IPS-15b (cell line): ENCODE data around the gene RNF149.
A peak's percentile ranks its signal among the peaks of the same experiment; 100 is the strongest.
"Not testable (repeated sequence)": the region's sequence is repeated elsewhere in the genome, so short reads cannot be mapped to it uniquely, and the experiment has no call there.

Experiments used
- H3K27me3 ChIP-seq: one replicate; pipeline ENCODE4 v1.6.1; 2013; ENCODE audit warnings: low read length; ENCODE audit not compliant: control insufficient read depth, insufficient read depth
- H3K36me3 ChIP-seq: one replicate; pipeline ENCODE4 v1.6.1; 2013; ENCODE audit warnings: low read length; ENCODE audit not compliant: control insufficient read depth, insufficient read depth
- H3K4me1 ChIP-seq: one replicate; pipeline ENCODE4 v1.6.1; 2013; ENCODE audit warnings: mild to moderate bottlenecking, low read length; ENCODE audit not compliant: control insufficient read depth, insufficient read depth
- H3K4me3 ChIP-seq: one replicate; pipeline ENCODE4 v1.5.1; 2013; ENCODE audit warnings: low read depth, low read length
- H3K9ac ChIP-seq: one replicate; pipeline ENCODE4 v1.6.1; 2013; ENCODE audit warnings: low read depth, mild to moderate bottlenecking, low read length
- H3K9me3 ChIP-seq: one replicate; pipeline ENCODE4 v1.6.1; 2013; ENCODE audit warnings: mild to moderate bottlenecking, low read length; ENCODE audit not compliant: control insufficient read depth, insufficient read depth

The RNF149 gene, protein sequence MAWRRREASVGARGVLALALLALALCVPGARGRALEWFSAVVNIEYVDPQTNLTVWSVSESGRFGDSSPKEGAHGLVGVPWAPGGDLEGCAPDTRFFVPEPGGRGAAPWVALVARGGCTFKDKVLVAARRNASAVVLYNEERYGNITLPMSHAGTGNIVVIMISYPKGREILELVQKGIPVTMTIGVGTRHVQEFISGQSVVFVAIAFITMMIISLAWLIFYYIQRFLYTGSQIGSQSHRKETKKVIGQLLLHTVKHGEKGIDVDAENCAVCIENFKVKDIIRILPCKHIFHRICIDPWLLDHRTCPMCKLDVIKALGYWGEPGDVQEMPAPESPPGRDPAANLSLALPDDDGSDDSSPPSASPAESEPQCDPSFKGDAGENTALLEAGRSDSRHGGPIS

DNA sequence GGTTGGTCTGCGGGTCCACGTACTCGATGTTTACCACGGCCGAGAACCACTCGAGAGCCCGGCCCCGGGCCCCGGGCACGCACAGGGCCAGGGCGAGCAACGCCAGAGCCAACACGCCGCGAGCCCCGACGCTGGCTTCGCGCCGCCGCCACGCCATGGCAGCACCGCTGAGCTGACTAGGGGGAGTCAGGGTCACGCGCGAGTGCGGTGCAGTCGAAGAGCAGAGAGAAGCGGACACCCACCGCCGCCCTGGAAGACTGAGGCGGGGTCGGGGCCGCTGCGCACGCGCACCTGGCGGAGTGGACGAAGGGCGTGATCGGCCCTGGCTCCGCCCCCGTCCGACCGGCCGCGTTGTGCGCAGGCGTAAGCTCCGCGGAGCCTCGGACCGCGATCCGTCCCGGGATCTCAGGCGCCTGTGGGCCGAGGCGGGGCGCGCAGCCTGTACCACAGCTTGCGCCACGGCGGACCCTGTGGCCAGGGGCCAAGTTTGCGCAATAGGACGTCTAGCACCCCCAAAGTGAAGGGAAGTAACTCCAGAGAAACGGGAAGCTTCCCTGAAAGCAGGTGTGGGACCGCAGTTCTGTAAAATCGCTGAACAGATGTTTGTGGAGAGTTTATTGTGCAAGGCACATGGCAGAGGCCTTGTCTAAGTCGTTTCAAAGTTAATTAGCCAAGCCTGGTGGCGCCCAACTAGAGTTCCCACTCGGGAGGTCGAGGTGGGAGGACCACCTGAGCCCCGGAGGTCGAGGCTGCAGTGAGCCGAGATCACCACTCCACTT is at the start of gene RNF149:
Gene RNF149, minus strand, starts transcription at position 270 of the 779 bp plus-strand sequence. Its CDS starts 113 bp downstream, at position 157.
- no peaks in the 10 kb centered on the region for H3K36me3 ChIP-seq
- H3K4me1 ChIP-seq: peaks cover 3% of the 10 kb centered on the region
- peak within 1 kb of the TSS; percentile 77 for H3K9ac ChIP-seq
- peaks cover 4% of the 10 kb centered on the region for H3K27me3 ChIP-seq
- no peaks in the 10 kb centered on the region for H3K9me3 ChIP-seq
- peak within 1 kb of the TSS; percentile 81 for H3K4me3 ChIP-seq

DNA sequence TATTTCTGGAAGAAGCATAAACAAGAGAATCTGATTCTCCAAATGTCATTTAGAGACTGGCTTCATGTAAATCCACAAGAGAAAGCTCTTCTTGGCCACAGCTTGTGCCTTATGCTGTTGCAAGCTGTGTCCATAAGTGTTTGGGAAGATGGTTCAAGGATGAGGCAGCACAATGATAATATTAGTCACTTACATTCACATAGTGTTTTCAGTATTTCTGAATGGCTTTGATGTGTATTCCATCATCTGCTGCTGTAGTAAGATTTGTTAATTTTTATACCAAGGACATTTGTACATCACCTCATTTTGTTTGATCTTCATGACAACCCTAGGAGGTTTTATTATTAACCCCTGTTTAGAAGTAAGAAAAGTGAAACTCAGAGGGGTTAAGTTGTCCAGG is 48.9 kb upstream of the RNF149 start:
- no peak overlapping the region for H3K4me3 ChIP-seq
- no peaks in the 10 kb centered on the region for H3K36me3 ChIP-seq
- no peaks in the 10 kb centered on the region for H3K27me3 ChIP-seq
- H3K4me1 ChIP-seq: peaks cover 4% of the 10 kb centered on the region
- H3K9me3 ChIP-seq: no peaks in the 10 kb centered on the region
- no peak overlapping the region for H3K9ac ChIP-seq

DNA sequence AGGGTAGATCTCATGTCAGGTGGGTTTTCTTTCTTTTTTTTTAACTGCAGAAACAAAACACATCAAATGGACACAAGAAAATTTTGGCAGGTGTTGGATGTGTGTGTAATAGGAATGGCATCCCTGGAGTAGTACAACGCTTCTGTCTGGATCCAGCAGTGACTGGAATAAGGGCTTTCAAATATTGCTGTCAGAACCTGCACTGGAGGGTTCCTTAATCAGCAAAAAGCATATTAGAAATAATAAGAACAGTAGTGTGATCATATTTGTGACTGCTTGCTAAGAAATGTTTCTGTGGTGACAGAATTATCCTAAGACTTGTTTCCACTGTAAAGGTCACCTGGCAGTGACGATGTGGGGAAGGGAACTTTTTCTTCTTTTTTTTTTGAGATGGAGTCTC is 48.0 kb upstream of the RNF149 start:
- no peaks in the 10 kb centered on the region for H3K36me3 ChIP-seq
- no peak overlapping the region for H3K9ac ChIP-seq
- no peaks in the 10 kb centered on the region for H3K27me3 ChIP-seq
- H3K9me3 ChIP-seq: no peaks in the 10 kb centered on the region
- no peak overlapping the region for H3K4me3 ChIP-seq
- peaks cover 4% of the 10 kb centered on the region for H3K4me1 ChIP-seq

DNA sequence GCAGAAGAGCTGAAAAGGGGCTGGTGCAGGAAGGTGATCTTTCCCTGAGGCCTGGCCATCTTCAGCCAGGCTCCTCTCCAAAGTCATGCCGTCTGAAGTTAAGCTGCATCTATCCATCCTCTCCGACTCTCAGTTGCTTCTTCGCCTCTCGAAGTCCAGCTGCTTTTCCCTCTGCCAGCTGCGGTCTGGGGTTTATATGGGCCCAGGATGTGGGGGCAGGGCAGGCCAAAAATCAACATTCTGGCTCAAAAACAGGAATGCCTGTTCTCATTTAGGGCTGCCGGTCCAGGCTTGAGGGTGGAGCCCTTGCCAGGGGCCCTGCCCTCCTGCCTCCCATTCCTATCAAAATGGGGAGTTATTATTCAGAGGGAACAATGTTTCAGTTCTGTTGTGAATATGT is 47.6 kb upstream of the RNF149 start:
- Histone ChIP-seq H3K4me3 (no peak overlapping the region), H3K36me3 (no peaks in the 10 kb centered on the region), H3K9me3 (no peaks in the 10 kb centered on the region), H3K27me3 (no peaks in the 10 kb centered on the region), H3K9ac (no peak overlapping the region), H3K4me1 (peaks cover 3% of the 10 kb centered on the region)

DNA sequence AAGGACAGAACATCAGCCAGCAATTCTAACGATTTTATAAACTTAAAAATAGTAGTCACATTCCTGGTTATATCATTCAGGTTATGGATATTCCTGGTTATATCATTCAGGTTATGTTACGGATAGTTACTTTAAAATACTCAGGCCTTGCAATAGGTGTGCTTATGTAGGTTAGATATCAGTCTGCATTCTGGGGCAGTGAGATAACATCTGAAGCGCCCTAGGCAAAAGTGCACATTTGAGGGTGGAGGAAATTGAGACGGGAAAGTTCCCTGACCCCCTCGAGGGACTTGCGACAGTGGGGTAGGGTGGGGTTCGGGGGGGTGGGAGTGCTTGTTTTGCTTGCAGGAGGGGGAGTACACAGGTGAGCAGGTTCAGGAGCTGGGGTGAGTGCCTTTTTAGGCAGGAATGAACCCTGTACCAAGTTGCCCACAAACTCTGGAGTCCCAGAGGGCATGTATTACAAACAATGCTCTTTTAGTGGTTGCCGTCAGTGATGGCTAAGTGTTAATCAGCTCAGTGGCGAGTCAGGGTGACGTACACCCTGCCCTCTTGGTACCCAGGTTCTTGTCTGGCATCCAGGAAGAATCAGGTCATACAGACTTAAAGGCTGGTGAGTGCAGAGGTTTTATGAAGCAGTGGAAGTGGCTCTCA is 47.0 kb upstream of the RNF149 start:
- Histone ChIP-seq H3K9ac (no peak overlapping the region), H3K4me3 (no peak overlapping the region), H3K27me3 (no peaks in the 10 kb centered on the region), H3K36me3 (no peaks in the 10 kb centered on the region), H3K9me3 (no peaks in the 10 kb centered on the region), H3K4me1 (peaks cover 2% of the 10 kb centered on the region)

DNA sequence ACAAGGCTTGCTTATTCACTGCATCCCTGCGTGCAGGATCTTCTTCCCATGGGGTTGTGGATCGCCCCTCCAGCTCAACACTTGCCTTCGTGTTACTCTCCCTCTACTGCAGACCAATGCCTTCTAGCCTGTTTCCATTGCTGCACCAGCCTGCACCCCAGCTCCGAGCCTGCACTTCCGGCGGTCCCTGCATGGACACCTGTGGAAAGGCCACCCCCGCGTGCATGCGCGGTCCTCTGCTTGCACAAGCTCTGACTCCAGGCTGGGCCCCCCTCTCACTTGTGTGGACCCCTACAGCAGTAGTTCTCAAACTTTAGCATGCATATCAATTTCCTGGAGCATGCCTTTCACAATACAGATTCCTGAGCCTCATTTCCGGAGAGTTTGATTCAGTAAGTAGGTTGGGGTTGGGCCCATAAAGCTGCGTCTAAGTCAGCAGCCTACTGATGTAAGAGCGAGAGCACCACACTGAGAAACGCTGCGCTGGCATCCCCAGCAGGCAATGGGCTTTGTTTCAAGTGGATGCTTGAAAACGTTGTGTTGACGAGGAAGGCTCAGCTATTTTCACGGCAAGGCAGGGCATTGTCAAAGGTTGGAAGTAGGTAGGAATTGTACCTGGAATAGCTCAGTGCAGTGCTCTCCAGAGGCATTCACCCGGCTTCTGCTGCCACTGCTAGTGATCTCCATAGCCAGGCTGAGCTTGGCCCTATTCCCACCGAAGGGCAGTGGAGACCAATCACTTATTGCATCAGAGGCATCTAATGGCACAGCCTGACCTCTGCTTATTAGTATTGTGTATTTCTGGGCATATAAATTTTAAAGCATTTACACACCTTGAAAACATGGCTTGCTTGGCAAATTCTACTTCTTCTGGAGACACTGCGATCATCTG is 46.2 kb upstream of the RNF149 start:
- no peaks in the 10 kb centered on the region for H3K27me3 ChIP-seq
- no peaks in the 10 kb centered on the region for H3K9me3 ChIP-seq
- H3K9ac ChIP-seq: no peak overlapping the region
- H3K36me3 ChIP-seq: no peaks in the 10 kb centered on the region
- peaks cover 2% of the 10 kb centered on the region for H3K4me1 ChIP-seq
- H3K4me3 ChIP-seq: no peak overlapping the region

DNA sequence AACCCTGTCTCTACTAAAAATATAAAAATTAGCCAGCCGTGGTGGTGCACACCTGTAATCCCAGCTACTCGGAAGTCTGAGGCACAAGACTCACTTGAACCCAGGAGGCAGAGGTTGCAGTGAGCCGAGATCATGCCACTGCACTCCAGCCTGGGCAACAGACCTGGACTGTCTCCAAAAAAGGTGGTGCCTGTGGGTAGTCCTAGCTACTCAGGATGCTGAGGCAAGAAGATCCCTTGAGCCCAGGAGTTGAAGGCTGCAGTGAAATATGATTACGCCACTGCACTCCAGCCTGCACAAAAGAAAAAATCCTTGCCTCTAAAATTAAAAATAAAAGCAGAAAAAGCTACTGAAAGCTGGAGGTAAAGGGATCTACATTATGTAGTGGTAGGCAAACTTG is 44.1 kb upstream of the RNF149 start:
- H3K27me3 ChIP-seq, H3K9me3 ChIP-seq, H3K4me3 ChIP-seq: not testable (repeated sequence)

DNA sequence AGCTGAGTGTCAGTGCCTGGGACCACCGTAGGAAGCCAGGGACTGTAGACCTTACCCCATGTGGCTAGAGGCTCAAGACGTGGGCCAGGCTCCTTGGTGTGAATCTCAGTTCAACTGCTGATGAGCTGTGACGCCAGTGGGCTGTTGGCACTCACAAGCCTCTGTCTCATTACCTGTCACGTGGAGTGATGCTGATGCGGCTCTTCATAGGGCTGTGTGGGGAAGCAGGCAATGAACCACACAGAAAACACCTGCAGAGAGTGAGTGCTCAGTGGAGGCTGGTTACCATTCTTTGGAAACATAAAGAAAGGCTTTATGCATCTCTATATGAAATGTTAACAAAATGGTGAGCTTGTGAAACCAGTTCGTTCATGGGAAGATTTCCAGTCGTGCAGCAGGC is 42.7 kb upstream of the RNF149 start:
- Histone ChIP-seq H3K27me3 (no peaks in the 10 kb centered on the region), H3K36me3 (no peaks in the 10 kb centered on the region), H3K9ac (no peak overlapping the region), H3K4me1 (no peaks in the 10 kb centered on the region), H3K9me3 (no peaks in the 10 kb centered on the region), H3K4me3 (no peak overlapping the region)

More for the DNA sequence above, 44.1 kb upstream of the RNF149 start:
- not testable (repeated sequence) for H3K36me3 ChIP-seq, H3K9ac ChIP-seq, H3K4me1 ChIP-seq

DNA sequence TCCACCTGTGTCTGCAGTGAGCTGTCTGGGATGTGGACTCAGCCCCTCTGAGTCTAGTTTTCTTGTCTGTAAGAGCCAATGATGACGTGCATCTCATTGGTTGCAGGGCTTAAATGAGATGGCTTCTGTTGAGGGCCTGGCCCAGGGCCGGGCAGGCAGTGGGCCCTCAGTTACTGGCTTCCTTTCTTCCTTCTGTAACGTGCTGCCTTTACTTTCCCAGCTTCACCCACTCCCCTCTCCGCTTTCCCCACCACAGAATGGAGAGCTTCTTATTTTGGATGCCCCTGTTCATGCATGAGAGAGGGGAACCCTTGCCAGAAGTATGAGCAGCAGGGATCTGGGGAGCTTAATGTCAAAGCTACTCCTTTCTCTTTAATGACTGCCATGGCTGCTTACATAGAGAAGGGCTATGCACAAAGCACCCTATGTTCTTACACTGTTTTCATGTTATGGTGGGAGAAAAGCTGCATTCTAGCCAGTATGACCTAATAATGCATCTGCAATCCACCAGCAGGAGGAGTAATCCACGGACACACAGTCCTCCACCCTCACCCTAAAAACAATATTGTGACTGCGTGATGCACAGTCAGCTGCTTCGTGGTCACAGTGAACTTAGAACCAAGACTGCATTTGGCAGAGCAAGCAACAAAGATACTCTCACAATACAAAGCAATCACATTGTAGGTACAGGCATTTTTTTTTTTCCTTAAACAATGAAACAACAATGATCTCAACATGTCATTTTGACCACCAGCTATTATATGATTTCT is 41.6 kb upstream of the RNF149 start:
- no peaks in the 10 kb centered on the region for H3K27me3 ChIP-seq
- H3K9ac ChIP-seq: no peak overlapping the region
- no peak overlapping the region for H3K4me3 ChIP-seq
- no peaks in the 10 kb centered on the region for H3K36me3 ChIP-seq
- no peaks in the 10 kb centered on the region for H3K9me3 ChIP-seq
- no peaks in the 10 kb centered on the region for H3K4me1 ChIP-seq

DNA sequence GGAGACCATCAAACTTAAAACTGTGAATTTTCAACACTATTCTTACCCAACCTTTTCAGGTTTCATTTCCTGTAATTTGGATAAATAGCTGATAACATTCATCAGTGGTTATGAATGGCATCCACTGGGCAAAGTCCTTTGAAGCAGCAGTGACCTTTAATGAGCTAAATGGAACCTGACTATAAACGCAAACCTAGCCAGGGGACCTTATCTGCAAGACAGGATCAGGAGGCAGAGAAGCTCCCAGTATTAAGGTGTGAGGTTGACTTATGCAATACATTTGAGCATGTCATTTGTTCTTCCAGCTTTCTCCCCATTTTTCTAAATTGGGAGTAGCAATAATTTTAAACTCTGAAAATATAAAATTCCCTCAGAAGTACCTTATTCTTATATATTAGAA is 40.4 kb upstream of the RNF149 start:
- Histone ChIP-seq H3K9ac (no peak overlapping the region), H3K27me3 (no peaks in the 10 kb centered on the region), H3K4me1 (no peaks in the 10 kb centered on the region), H3K4me3 (no peak overlapping the region), H3K36me3 (no peaks in the 10 kb centered on the region), H3K9me3 (no peaks in the 10 kb centered on the region)
